Fibroblast of lung (primary cell): ENCODE results near the gene SSPN.

Experiments used
- CTCF ChIP-seq, 2 donors: IDR thresholded peaks in 1 of 2; conservative IDR thresholded peaks in 1 of 2; 1 replicate in 1 of 2; 2 replicates in 1 of 2; pipeline ENCODE4 v1.5.1; 2011 to 2012; ENCODE audit warnings: low read length in 2 of 2, control low read depth in 1 of 2, inconsistent platforms in 1 of 2, low read depth in 1 of 2, mild to moderate bottlenecking in 1 of 2
- EZH2 ChIP-seq: IDR thresholded peaks from 2 replicates; pipeline ENCODE4 v1.5.1; 2012; ENCODE audit warnings: low read length, control low read depth, mild to moderate bottlenecking; ENCODE audit errors: missing control alignments

GRCh38 chr12:26153421-26154154 lies 41.8 kb upstream of the SSPN start:
- TF ChIP-seq CTCF (conservative IDR thresholded peaks at IDR 0.05 in 1 of 2, IDR thresholded peaks at IDR 0.05 in 1 of 2; ENCODE audit: low read depth in 1 of 2, low read length in 2 of 2) (peak; percentile 28 to 32), EZH2 (no peak)
